Measurements from ENCODE around the gene SSMEM1.
"Not testable (repeated sequence)": the region's sequence is repeated elsewhere in the genome, so short reads cannot be mapped to it uniquely, and the experiment has no call there.

DNA sequence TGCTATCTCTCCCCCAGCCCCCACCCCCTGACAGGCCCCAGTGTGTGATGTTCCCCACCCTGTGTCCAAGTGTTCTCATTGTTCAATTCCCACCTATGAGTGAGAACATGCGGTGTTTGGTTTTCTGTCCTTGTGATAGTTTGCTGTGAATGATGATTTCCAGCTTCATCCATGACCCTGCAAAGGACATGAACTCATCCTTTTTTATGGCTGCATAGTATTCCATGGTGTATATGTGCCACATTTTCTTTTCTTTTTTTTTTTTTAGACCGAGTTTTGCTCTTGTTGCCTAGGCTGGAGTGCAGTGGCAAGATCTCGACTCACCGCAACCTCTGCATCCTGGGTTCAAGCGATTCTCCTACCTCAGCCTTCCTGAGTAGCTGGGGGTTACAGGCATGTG, 41.2 kb downstream of the SSMEM1 start:
- TF ChIP-seq, protein P1, sequence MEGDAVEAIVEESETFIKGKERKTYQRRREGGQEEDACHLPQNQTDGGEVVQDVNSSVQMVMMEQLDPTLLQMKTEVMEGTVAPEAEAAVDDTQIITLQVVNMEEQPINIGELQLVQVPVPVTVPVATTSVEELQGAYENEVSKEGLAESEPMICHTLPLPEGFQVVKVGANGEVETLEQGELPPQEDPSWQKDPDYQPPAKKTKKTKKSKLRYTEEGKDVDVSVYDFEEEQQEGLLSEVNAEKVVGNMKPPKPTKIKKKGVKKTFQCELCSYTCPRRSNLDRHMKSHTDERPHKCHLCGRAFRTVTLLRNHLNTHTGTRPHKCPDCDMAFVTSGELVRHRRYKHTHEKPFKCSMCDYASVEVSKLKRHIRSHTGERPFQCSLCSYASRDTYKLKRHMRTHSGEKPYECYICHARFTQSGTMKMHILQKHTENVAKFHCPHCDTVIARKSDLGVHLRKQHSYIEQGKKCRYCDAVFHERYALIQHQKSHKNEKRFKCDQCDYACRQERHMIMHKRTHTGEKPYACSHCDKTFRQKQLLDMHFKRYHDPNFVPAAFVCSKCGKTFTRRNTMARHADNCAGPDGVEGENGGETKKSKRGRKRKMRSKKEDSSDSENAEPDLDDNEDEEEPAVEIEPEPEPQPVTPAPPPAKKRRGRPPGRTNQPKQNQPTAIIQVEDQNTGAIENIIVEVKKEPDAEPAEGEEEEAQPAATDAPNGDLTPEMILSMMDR (IDR thresholded peaks at IDR 0.05), result not testable (repeated sequence)
- not testable (repeated sequence) for TF ChIP-seq POLR2AphosphoS5 (IDR thresholded peaks at IDR 0.05; ENCODE audit: low read depth, low read length); REST (IDR thresholded peaks at IDR 0.05; ENCODE audit: insufficient read depth in 1 of 2, low read depth in 2 of 2, low read length in 1 of 2); SIN3A (IDR thresholded peaks at IDR 0.05; ENCODE audit: borderline replicate concordance, insufficient read depth, low read depth, low read length); TCF7L2 (IDR thresholded peaks at IDR 0.05; ENCODE audit: low read depth, low read length)

Measured in Panc1 (cell line).